Activated naive CD4-positive, alpha-beta T cell treated with anti-CD3 and anti-CD28 coated beads for 36 hours (primary cell): ENCODE data around the gene USP20. TPM values are rescaled to one million over a fixed set of nuclear protein-coding genes. Genes with fewer than 3 reads are reported as not detected.

Experiments
- CTCF ChIA-PET: fragments of 350-600 bp; sonication (Branson Sonifier 250); formaldehyde crosslinking; loops from one replicate; lab custom pipeline; 2021; ENCODE audit warnings: antibody characterized with exemption; lab: Charles Lee
- DNase-seq: peaks from one replicate; pipeline ENCODE4 v3.0.0-alpha.2; 2020
- H3K27ac Mint-ChIP-seq: one replicate; pipeline ENCODE4 v1.8.0; 2021; ENCODE audit warnings: mild to moderate bottlenecking, mixed read lengths
- H3K27me3 Mint-ChIP-seq: one replicate; pipeline ENCODE4 v1.8.0; 2021; ENCODE audit warnings: low read depth, mixed read lengths
- H3K36me3 Mint-ChIP-seq: one replicate; pipeline ENCODE4 v1.8.0; 2021; ENCODE audit warnings: low read depth, mixed read lengths
- H3K4me1 Mint-ChIP-seq: one replicate; pipeline ENCODE4 v1.8.0; 2021; ENCODE audit warnings: low read depth, mixed read lengths
- H3K4me3 Mint-ChIP-seq: one replicate; pipeline ENCODE4 v1.8.0; 2021; ENCODE audit warnings: mild to moderate bottlenecking, moderate library complexity, mixed read lengths
- H3K9me3 Mint-ChIP-seq: one replicate; pipeline ENCODE4 v1.8.0; 2021; ENCODE audit warnings: mixed read lengths
- intact Hi-C: fragments of 100-400 bp; cut with micrococcal nuclease; formaldehyde crosslinking; loops from one replicate; pipeline ENCODE4 v1.15.1; 2023
- total RNA-seq, 2 experiments: library from RNA; stranded (reverse); gene quantifications; one replicate each; pipeline ENCODE4 v1.2.3, GENCODE V29; 2021

Gene USP20
- total RNA-seq, 2 experiments from 2014 or later: 54.7 to 54.9 TPM

GRCh38 chr9:129880654-129881546 is 45.6 kb downstream of the USP20 start:
- DNase-seq: no peak
- peaks cover 5% of the 10 kb centered on the region for H3K36me3 Mint-ChIP-seq
- H3K9me3 Mint-ChIP-seq: no peaks in the 10 kb centered on the region
- no peaks in the 10 kb centered on the region for H3K27me3 Mint-ChIP-seq
- intact Hi-C loops: loop anchor here (10.0 kb wide), 1 partner anchor 464 kb away; no protein-coding TSS in a partner anchor
- H3K4me3 Mint-ChIP-seq: no peak overlapping the region
- H3K27ac Mint-ChIP-seq: no peak overlapping the region
- peaks cover 10% of the 10 kb centered on the region for H3K4me1 Mint-ChIP-seq
- CTCF ChIA-PET: no interaction called here

- Mint-ChIP-seq H3K4me1 (peaks cover 15% of the 10 kb centered on the region), H3K9me3 (no peaks in the 10 kb centered on the region), H3K4me3 (no peak overlapping the region), H3K36me3 (peaks cover 5% of the 10 kb centered on the region), H3K27ac (peak overlapping the region; percentile 18), H3K27me3 (no peaks in the 10 kb centered on the region)
- CTCF ChIA-PET: no interaction called here
- intact Hi-C loops: loop anchor here (10.0 kb wide), 1 partner anchor 463 kb away; no protein-coding TSS in a partner anchor
- DNase-seq: no peak
Observed at GRCh38 chr9:129881547-129882324, 46.5 kb downstream of the USP20 start.

DNA sequence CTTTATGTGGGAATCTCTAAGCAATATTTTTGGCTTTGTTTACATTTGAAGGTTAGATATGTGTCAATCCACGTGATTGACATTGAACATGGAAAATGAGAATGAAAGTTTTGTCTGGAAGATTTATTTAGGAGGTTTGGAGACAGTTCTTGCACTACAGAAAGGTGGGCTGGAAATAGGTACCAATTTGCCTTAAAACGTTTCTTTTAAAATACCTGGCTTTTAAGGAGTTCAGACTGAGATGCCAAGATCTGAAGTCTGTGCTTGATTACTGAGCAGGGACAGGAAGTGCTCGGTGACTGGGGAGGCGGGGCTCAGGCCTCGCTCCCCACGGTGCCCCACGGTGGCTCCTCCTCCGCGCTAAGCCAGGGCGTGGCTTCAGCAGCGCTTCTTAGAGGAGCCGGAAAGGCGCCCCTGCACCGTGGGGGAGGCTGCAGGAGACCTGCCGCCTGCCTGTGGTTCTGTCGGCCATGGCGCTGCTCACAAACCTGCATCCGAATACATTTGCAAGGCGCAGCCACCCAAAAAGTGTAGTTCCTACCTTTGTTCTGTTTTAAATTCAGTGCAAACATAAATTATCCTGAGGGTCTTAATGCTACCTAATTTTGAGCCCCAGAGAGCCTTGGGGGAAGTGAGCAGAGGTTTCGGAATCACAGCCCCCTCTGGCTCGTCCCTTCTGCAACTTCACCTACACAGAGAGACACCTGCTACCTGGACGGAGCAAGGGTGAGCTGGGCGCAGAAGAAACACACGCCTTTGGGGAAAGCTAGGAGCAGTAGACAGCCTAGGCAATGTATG is 49.2 kb downstream of the USP20 start:
- Mint-ChIP-seq H3K9me3 (no peaks in the 10 kb centered on the region), H3K4me3 (peak overlapping the region; percentile 92), H3K36me3 (peaks cover 14% of the 10 kb centered on the region), H3K27me3 (no peaks in the 10 kb centered on the region), H3K4me1 (peaks cover 41% of the 10 kb centered on the region), H3K27ac (peak overlapping the region; percentile 99)
- intact Hi-C loops: loop anchor here (1.0 to 10.0 kb wide), 10 partner anchors 15 to 1388 kb away; partner anchors contain the start of genes C9orf78, TOR1B and USP20
- peak; percentile 98 for DNase-seq
- CTCF ChIA-PET: interaction anchor here (0.8 to 1.7 kb wide), 20 partner anchors 11 to 357 kb away, joined by 3 to 24 read pairs (median 4); partner anchors contain the start of genes GPR107 and TOR1B

- Mint-ChIP-seq H3K36me3 (peaks cover 20% of the 10 kb centered on the region), H3K4me1 (peaks cover 47% of the 10 kb centered on the region), H3K27me3 (no peaks in the 10 kb centered on the region), H3K4me3 (peak overlapping the region; percentile 92), H3K9me3 (no peaks in the 10 kb centered on the region), H3K27ac (peak overlapping the region; percentile 99)
- intact Hi-C loops: loop anchor here (1.0 to 10.0 kb wide), 6 partner anchors 47 to 1387 kb away; no protein-coding TSS in a partner anchor
- CTCF ChIA-PET: interaction anchor here (0.7 to 1.8 kb wide), 31 partner anchors 10 to 356 kb away, joined by 3 to 24 read pairs (median 4); partner anchors contain the start of genes C9orf78, GPR107 and TOR1B
- peak; percentile 72 for DNase-seq
Observed at GRCh38 chr9:129885018-129885669, 49.9 kb downstream of the USP20 start.

GRCh38 chr9:129885670-129886106 is 50.4 kb downstream of the USP20 start:
- Mint-ChIP-seq H3K27me3 (no peaks in the 10 kb centered on the region), H3K36me3 (peaks cover 20% of the 10 kb centered on the region), H3K27ac (peak overlapping the region; percentile 99), H3K4me3 (peak overlapping the region; percentile 92), H3K9me3 (no peaks in the 10 kb centered on the region), H3K4me1 (peaks cover 50% of the 10 kb centered on the region)
- peak; percentile 96 for DNase-seq
- intact Hi-C loops: loop anchor here (1.0 to 10.0 kb wide), 8 partner anchors 47 to 1387 kb away; no protein-coding TSS in a partner anchor
- CTCF ChIA-PET: interaction anchor here (0.7 to 1.8 kb wide), 32 partner anchors 9 to 356 kb away, joined by 3 to 24 read pairs (median 4); partner anchors contain the start of genes C9orf78, GPR107 and TOR1B

DNA sequence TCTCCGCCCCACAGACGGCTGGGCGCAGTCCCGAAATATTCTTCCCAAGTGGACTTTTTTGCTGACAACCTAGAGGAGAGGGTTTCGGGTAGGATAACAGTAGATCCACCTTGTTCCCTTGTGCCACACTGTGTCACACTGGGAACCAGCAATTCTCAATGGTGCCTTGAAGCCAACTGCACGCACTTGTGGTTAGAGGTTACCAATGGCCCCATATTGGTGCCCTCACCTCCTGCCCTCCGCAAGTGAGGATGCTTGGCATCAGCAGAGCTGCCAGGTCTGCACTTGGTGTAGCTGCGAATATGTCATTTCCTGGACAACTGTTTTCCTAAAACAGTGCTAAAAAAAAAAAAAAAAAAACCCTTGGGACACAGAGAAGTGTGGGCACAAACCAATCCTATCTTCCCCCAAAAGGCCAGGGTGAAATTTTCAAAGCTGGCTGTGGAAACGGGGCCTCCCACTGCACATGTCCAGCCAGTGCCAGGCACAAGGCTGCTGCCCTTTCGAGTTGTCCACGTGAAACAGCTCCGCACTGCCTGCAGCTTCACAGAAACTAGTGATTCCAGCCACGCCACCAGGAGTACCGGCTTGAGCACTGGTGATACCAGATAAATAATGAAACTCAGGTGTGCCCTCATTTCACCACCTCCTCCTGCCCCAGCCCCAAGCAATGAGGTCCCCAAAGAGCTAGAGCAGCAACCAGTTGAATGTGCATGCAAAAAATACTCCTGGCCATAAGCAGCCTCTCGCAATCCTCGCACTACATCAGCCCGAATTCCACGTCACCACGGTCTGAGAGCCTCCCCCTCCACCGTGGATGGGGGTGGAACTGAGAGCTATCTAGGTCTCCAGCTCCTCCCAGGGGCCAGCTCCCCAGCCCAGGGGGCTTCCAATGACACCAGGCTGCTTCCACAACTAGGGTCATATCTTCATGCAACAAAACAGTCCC is 51.2 kb downstream of the USP20 start:
- Mint-ChIP-seq H3K27me3 (no peaks in the 10 kb centered on the region), H3K4me3 (peak overlapping the region; percentile 92), H3K9me3 (no peaks in the 10 kb centered on the region), H3K4me1 (peaks cover 58% of the 10 kb centered on the region), H3K36me3 (peaks cover 24% of the 10 kb centered on the region), H3K27ac (peak overlapping the region; percentile 99)
- CTCF ChIA-PET: interaction anchor here (0.6 to 2.2 kb wide), 24 partner anchors 9 to 214 kb away, joined by 3 to 24 read pairs (median 3); partner anchors contain the start of gene GPR107
- intact Hi-C loops: loop anchor here (1.0 to 10.0 kb wide), 8 partner anchors 9 to 1386 kb away; partner anchors contain the start of gene NTMT1
- peak; percentile 78 for DNase-seq

- peak; percentile 85 for DNase-seq
- H3K27ac Mint-ChIP-seq: peak overlapping the region; percentile 99
- H3K4me1 Mint-ChIP-seq: peaks cover 67% of the 10 kb centered on the region
- H3K4me3 Mint-ChIP-seq: peak overlapping the region; percentile 92
- CTCF ChIA-PET: interaction anchor here (0.8 to 2.2 kb wide), 12 partner anchors 8 to 154 kb away, joined by 3 to 12 read pairs (median 4); no protein-coding TSS in a partner anchor
- intact Hi-C loops: loop anchor here (1.0 to 10.0 kb wide), 13 partner anchors 8 to 1385 kb away; partner anchors contain the start of genes FNBP1 and NTMT1
- H3K36me3 Mint-ChIP-seq: peaks cover 25% of the 10 kb centered on the region
- no peaks in the 10 kb centered on the region for H3K9me3 Mint-ChIP-seq
- H3K27me3 Mint-ChIP-seq: no peaks in the 10 kb centered on the region
Observed at GRCh38 chr9:129887334-129888292, 52.4 kb downstream of the USP20 start.

DNA sequence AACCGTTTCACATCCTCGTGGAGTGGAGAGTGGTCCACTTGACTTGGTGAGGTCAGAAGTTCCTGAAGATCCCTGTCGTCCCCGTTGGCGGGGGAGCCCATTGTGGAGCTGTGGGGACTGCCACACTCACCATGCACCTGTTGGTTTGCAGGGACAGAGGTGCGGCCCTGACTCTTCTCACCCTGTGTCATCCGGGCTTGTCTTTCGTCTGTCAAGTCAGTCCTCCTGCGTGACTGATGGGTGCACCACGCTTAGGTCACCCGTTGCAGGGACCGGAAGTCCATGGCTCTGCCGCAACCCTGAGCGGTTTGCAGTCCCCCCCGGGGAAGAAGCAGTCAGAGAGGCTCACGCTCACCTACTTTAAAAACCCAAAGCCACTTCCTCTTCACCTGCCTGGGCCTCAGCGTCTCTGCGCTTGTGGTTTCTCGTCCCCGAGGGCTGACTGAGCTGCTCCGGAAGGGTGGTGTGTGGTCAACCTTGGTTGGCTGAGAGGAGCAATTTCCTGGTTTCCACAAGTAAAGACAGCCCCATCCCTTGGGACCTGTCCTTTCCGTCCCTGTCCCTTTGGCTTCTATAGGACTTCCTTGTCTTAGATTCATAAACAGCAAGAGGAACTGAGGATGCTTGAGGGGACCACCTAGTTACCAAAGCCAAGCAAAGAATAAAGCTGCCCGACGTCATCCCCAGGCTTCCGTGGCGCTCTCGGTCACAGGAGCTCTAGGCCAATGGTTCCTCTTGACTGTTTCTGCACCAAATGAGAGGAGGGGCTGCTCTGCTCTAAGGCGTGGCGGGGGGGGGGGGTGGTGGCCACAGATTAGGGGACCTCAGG is 53.2 kb downstream of the USP20 start:
- no peaks in the 10 kb centered on the region for H3K9me3 Mint-ChIP-seq
- intact Hi-C loops: loop anchor here (1.0 to 10.0 kb wide), 7 partner anchors 56 to 1384 kb away; partner anchors contain the start of gene FNBP1
- H3K4me1 Mint-ChIP-seq: peaks cover 71% of the 10 kb centered on the region
- peak overlapping the region; percentile 99 for H3K27ac Mint-ChIP-seq
- CTCF ChIA-PET: interaction anchor here (0.8 to 2.2 kb wide), 3 partner anchors 48 to 151 kb away, joined by 3 to 12 read pairs (median 4); no protein-coding TSS in a partner anchor
- peak; percentile 98 for DNase-seq
- no peaks in the 10 kb centered on the region for H3K27me3 Mint-ChIP-seq
- H3K36me3 Mint-ChIP-seq: peaks cover 29% of the 10 kb centered on the region
- peak overlapping the region; percentile 92 for H3K4me3 Mint-ChIP-seq
